ENCODE measurements around the gene SLA2.

GRCh38 chr20:36574366-36575135 is 71.4 kb downstream of the SLA2 start:
- TF ChIP-seq CTCF (conservative IDR thresholded peaks at IDR 0.05; ENCODE audit: low read depth, low read length), result no peak
- no peak for TF ChIP-seq EZH2 (IDR thresholded peaks at IDR 0.05; ENCODE audit: low read length, unreplicated experiment)
- TF ChIP-seq EZH2phosphoT487 (IDR thresholded peaks at IDR 0.05; ENCODE audit: borderline replicate concordance, low read length), result no peak
